Caco-2 (cell line): ENCODE data around the gene FRYL. TPM values are rescaled to one million over a fixed set of nuclear protein-coding genes. Genes with fewer than 3 reads are reported as not detected.

Experiments
- BruUV-seq: library from RNA; stranded (reverse); fragments of 400-500 nt; replicated peaks from 2 replicates; lab custom pipeline; 2021; lab: Mats Ljungman, UMichigan
- CTCF ChIA-PET: fragments of 300-600 bp; sonication (Branson Sonifier 250); formaldehyde crosslinking; loops from one replicate; lab custom pipeline; 2022; ENCODE audit warnings: antibody characterized with exemption; lab: Charles Lee
- POLR2A ChIA-PET: fragments of 300-600 bp; sonication (Branson Sonifier 250); formaldehyde crosslinking; loops from one replicate; lab custom pipeline; 2022; ENCODE audit warnings: antibody characterized with exemption; lab: Charles Lee
- DNase-seq, 2 experiments: peaks; one replicate each; pipeline versions ENCODE4 v3.0.0 to v3.0.0-alpha.2; 2020 to 2022
- H3K27me3 ChIP-seq: replicated peaks from 2 replicates; pipeline ENCODE4 v1.6.0; 2011; ENCODE audit warnings: low read length; ENCODE audit not compliant: control insufficient read depth, insufficient read depth
- H3K36me3 ChIP-seq: 2 replicates; pipeline ENCODE4 v1.5.1; 2011; ENCODE audit warnings: low read length; ENCODE audit not compliant: control insufficient read depth, insufficient read depth
- H3K4me1 ChIP-seq: fragments of 250-450 bp; sonication (Bioruptor Pico); 2 replicates; pipeline ENCODE4 v1.5.1; 2020; ENCODE audit warnings: mild to moderate bottlenecking
- H3K4me3 ChIP-seq: 2 replicates; pipeline ENCODE4 v1.5.1; 2011; ENCODE audit warnings: low read depth, mild to moderate bottlenecking, control low read depth, low read length
- H3K9me3 ChIP-seq: fragments of 250-450 bp; sonication (Bioruptor Pico); 2 replicates; pipeline ENCODE4 v1.5.1; 2020; ENCODE audit warnings: mild to moderate bottlenecking, moderate library complexity
- H3K27ac Mint-ChIP-seq: one replicate; pipeline ENCODE4 v1.8.0; 2022; ENCODE audit warnings: mixed read lengths; ENCODE audit not compliant: unreplicated experiment
- H3K27me3 Mint-ChIP-seq: one replicate; pipeline ENCODE4 v1.8.0; 2022; ENCODE audit warnings: mixed read lengths; ENCODE audit not compliant: insufficient read depth, unreplicated experiment
- H3K36me3 Mint-ChIP-seq: one replicate; pipeline ENCODE4 v1.8.0; 2022; ENCODE audit warnings: mild to moderate bottlenecking, mixed read lengths; ENCODE audit not compliant: insufficient read depth, unreplicated experiment
- H3K4me1 Mint-ChIP-seq: one replicate; pipeline ENCODE4 v1.8.0; 2022; ENCODE audit warnings: low read depth, mixed read lengths; ENCODE audit not compliant: unreplicated experiment
- H3K4me3 Mint-ChIP-seq: one replicate; pipeline ENCODE4 v1.8.0; 2022; ENCODE audit warnings: mild to moderate bottlenecking, moderate library complexity, mixed read lengths; ENCODE audit not compliant: unreplicated experiment
- H3K9me3 Mint-ChIP-seq: one replicate; pipeline ENCODE4 v1.8.0; 2022; ENCODE audit warnings: mixed read lengths; ENCODE audit not compliant: unreplicated experiment
- intact Hi-C: fragments of 100-400 bp; cut with micrococcal nuclease; formaldehyde crosslinking; loops from one replicate; pipeline ENCODE4 v1.10.0; 2022; ENCODE audit not compliant: unreplicated experiment
- total RNA-seq: library from RNA; stranded (reverse); gene quantifications from 2 replicates; pipeline ENCODE4 v1.2.3, GENCODE V29; 2022
- TF ChIP-seq, protein P1 (sequence below), 2 experiments: fragments of 200-600 bp in 1 of 2; IDR thresholded peaks; 1 replicate in 1 of 2; 2 replicates in 1 of 2; pipeline versions ENCODE4 v1.5.1 to v1.8.0; 2011 to 2022; ENCODE audit warnings: antibody characterized with exemption in 1 of 2, control low read depth in 1 of 2, inconsistent platforms in 1 of 2, low read depth in 1 of 2, low read length in 1 of 2, mild to moderate bottlenecking in 1 of 2, moderate library complexity in 1 of 2; ENCODE audit not compliant: insufficient read depth in 1 of 2, severe bottlenecking in 1 of 2, unreplicated experiment in 1 of 2

Gene FRYL
- total RNA-seq, 1 experiment from 2014 or later: 27.4 TPM

DNA sequence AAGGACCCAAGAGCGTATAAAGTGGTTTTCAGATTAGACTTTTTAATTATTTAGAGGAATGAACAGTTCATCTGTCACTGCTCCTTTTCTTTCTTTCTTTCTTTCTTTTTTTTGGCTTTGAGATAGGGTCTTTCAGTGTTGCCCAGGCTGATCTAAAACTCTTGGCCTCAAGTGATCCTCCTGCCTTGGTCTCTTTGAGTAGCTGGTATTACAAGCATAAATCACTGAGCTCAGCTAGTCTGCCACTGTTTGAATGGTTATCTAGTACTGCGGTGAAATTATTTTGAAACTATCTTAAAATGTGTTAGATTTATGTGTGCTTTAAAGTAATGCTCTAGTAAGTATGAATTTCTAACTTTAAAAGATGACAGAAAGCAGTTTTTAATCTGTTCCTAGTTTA, 6.5 kb upstream of the FRYL start:
- intact Hi-C loops: no loop called here
- DNase-seq: no peak
- Mint-ChIP-seq H3K4me3 (no peak overlapping the region), H3K27ac (no peak overlapping the region), H3K27me3 (no peaks in the 10 kb centered on the region), H3K36me3 (no peaks in the 10 kb centered on the region), H3K4me1 (no peaks in the 10 kb centered on the region), H3K9me3 (no peaks in the 10 kb centered on the region)
- TF ChIP-seq, protein P1, sequence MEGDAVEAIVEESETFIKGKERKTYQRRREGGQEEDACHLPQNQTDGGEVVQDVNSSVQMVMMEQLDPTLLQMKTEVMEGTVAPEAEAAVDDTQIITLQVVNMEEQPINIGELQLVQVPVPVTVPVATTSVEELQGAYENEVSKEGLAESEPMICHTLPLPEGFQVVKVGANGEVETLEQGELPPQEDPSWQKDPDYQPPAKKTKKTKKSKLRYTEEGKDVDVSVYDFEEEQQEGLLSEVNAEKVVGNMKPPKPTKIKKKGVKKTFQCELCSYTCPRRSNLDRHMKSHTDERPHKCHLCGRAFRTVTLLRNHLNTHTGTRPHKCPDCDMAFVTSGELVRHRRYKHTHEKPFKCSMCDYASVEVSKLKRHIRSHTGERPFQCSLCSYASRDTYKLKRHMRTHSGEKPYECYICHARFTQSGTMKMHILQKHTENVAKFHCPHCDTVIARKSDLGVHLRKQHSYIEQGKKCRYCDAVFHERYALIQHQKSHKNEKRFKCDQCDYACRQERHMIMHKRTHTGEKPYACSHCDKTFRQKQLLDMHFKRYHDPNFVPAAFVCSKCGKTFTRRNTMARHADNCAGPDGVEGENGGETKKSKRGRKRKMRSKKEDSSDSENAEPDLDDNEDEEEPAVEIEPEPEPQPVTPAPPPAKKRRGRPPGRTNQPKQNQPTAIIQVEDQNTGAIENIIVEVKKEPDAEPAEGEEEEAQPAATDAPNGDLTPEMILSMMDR (IDR thresholded peaks at IDR 0.05; ENCODE audit: insufficient read depth in 1 of 2, low read depth in 1 of 2, low read length in 1 of 2, severe bottlenecking in 1 of 2, unreplicated experiment in 1 of 2): no peak
- no TSS peak for BruUV-seq
- Histone ChIP-seq H3K4me3 (no peak overlapping the region), H3K9me3 (no peaks in the 10 kb centered on the region), H3K4me1 (no peaks in the 10 kb centered on the region), H3K36me3 (no peaks in the 10 kb centered on the region), H3K27me3 (no peaks in the 10 kb centered on the region)
- POLR2A ChIA-PET: no interaction called here
- CTCF ChIA-PET: no interaction called here

DNA sequence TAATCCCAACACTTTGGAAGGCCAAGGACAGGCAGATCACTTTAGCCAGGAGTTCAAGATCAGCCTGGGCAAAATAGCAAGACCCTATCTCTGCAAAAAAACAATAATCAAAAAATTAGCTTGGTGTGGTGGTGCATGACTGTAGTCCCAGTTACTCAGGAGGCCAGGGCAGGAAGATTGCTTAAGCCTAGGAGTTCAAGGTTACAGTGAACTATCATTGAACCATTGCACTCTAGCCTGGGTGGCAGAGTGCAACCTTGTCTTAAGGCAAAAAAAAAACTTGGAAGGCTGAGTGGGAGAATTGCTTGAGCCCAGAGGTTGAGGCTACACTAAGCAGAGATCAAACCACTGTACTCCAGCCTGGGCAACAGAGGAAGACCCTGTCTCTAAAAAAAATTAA, 5.2 kb upstream of the FRYL start:
- intact Hi-C loops: no loop called here
- peaks cover 3% of the 10 kb centered on the region for H3K36me3 Mint-ChIP-seq
- TF ChIP-seq, protein P1 (IDR thresholded peaks at IDR 0.05; ENCODE audit: insufficient read depth in 1 of 2, low read depth in 1 of 2, low read length in 1 of 2, severe bottlenecking in 1 of 2, unreplicated experiment in 1 of 2): no peak
- no peak overlapping the region for H3K4me3 Mint-ChIP-seq
- no peaks in the 10 kb centered on the region for H3K9me3 Mint-ChIP-seq
- H3K27me3 ChIP-seq: no peaks in the 10 kb centered on the region
- no peak overlapping the region for H3K4me3 ChIP-seq
- POLR2A ChIA-PET: no interaction called here
- no peaks in the 10 kb centered on the region for H3K9me3 ChIP-seq
- CTCF ChIA-PET: no interaction called here
- H3K4me1 ChIP-seq: no peaks in the 10 kb centered on the region
- no peaks in the 10 kb centered on the region for H3K4me1 Mint-ChIP-seq
- H3K36me3 ChIP-seq: no peaks in the 10 kb centered on the region
- DNase-seq: no peak
- H3K27ac Mint-ChIP-seq: no peak overlapping the region
- BruUV-seq: no TSS peak
- no peaks in the 10 kb centered on the region for H3K27me3 Mint-ChIP-seq

DNA sequence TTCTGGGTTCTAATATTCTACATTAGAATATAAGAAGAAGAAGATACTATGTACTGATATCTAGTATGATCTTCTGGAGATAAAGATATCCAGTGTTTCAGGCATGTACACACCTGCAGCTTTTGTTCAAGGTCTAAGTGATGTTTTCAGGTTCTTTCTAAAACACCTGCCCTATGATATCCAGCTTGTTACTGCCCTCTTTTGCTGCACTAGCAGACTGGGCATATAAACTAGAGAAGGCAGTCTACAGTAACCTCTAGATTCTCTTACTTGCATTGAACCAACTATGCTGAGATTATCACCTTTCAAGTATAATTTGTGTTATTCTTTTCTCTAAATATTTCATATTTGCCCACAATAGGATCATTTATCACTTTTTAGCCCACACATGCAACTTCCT, 1.9 kb upstream of the FRYL start:
- intact Hi-C loops: loop anchor here (2.0 to 5.0 kb wide), 4 partner anchors 80 to 181 kb away; no protein-coding TSS in a partner anchor
- H3K27ac Mint-ChIP-seq: no peak overlapping the region
- H3K27me3 ChIP-seq: no peaks in the 10 kb centered on the region
- H3K36me3 ChIP-seq: no peaks in the 10 kb centered on the region
- H3K4me1 ChIP-seq: no peaks in the 10 kb centered on the region
- TF ChIP-seq, protein P1 (IDR thresholded peaks at IDR 0.05; ENCODE audit: insufficient read depth in 1 of 2, low read depth in 1 of 2, low read length in 1 of 2, severe bottlenecking in 1 of 2, unreplicated experiment in 1 of 2): no peak
- peaks cover 15% of the 10 kb centered on the region for H3K36me3 Mint-ChIP-seq
- no peaks in the 10 kb centered on the region for H3K9me3 Mint-ChIP-seq
- no peaks in the 10 kb centered on the region for H3K9me3 ChIP-seq
- BruUV-seq: no TSS peak
- no peaks in the 10 kb centered on the region for H3K4me1 Mint-ChIP-seq
- no peaks in the 10 kb centered on the region for H3K27me3 Mint-ChIP-seq
- POLR2A ChIA-PET: no interaction called here
- no peak overlapping the region for H3K4me3 ChIP-seq
- DNase-seq: no peak
- CTCF ChIA-PET: interaction anchor here (0.7 kb wide), 1 partner anchor 204 kb away, joined by 4 read pairs; no protein-coding TSS in a partner anchor
- no peak overlapping the region for H3K4me3 Mint-ChIP-seq
